HG02610 (cell line): ENCODE data around the gene NRN1L.
"Not testable (repeated sequence)": the region's sequence is repeated elsewhere in the genome, so short reads cannot be mapped to it uniquely, and the experiment has no call there.

Experiments used
- ATAC-seq: cut with Tn5 transposase; IDR thresholded peaks from one replicate; pipeline ENCODE4 v1.9.1; 2021; ENCODE audit warnings: mild to moderate bottlenecking, moderate library complexity; ENCODE audit not compliant: unreplicated experiment

Gene NRN1L

GRCh38 chr16:67884684-67885083 lies at the start of gene NRN1L:
NRN1L (plus strand) TSS chr16:67884885; CDS start chr16:67884904, 19 bp downstream.
- no peak for ATAC-seq

GRCh38 chr16:67837190-67837589 lies 47.5 kb upstream of the NRN1L start:
- not testable (repeated sequence) for ATAC-seq

- ATAC-seq, result no peak
These were observed 46.9 kb upstream of the NRN1L start for GRCh38 chr16:67837811-67838210.

- no peak for ATAC-seq
These were observed 43.4 kb upstream of the NRN1L start for GRCh38 chr16:67841198-67841815.

GRCh38 chr16:67841816-67842508 lies 42.7 kb upstream of the NRN1L start, which contains the start of gene THAP11:
THAP11 (plus strand) TSS chr16:67842320; CDS start chr16:67842555, 235 bp downstream.
- peak; percentile 37 for ATAC-seq

- peak; percentile 4 for ATAC-seq
These were observed 42.0 kb upstream of the NRN1L start for GRCh38 chr16:67842509-67843342.

- no peak for ATAC-seq
These were observed 41.3 kb upstream of the NRN1L start for GRCh38 chr16:67843343-67843765.

- no peak for ATAC-seq
These were observed 40.2 kb upstream of the NRN1L start for GRCh38 chr16:67844497-67844896.

- no peak for ATAC-seq
These were observed 39.2 kb upstream of the NRN1L start for GRCh38 chr16:67845291-67846062.

- ATAC-seq, result no peak
These were observed 38.7 kb upstream of the NRN1L start for GRCh38 chr16:67846063-67846319.

- peak; percentile 58 for ATAC-seq
These were observed 38.2 kb upstream of the NRN1L start, which contains the start of gene NUTF2 for GRCh38 chr16:67846320-67847063. NUTF2 (plus strand) TSS chr16:67846933; CDS start chr16:67865131, 18,198 bp downstream.

- ATAC-seq, result peak; percentile 29
These were observed 37.4 kb upstream of the NRN1L start, which contains the start of gene CENPT for GRCh38 chr16:67847064-67847861. CENPT (minus strand) TSS chr16:67847693; CDS start chr16:67833859, 13,834 bp downstream.

- no peak for ATAC-seq
These were observed 36.6 kb upstream of the NRN1L start for GRCh38 chr16:67848118-67848517.

GRCh38 chr16:67853670-67854069 lies 31.0 kb upstream of the NRN1L start:
- ATAC-seq, result no peak

GRCh38 chr16:67855789-67856188 lies 28.9 kb upstream of the NRN1L start:
- no peak for ATAC-seq

- ATAC-seq, result no peak
These were observed 27.6 kb upstream of the NRN1L start for GRCh38 chr16:67856927-67857546.

GRCh38 chr16:67857547-67858233 lies 27.0 kb upstream of the NRN1L start:
- no peak for ATAC-seq

- ATAC-seq, result no peak
These were observed 26.2 kb upstream of the NRN1L start for GRCh38 chr16:67858500-67858899.
